Stimulated activated CD4-positive, alpha-beta T cell treated with anti-CD3 and anti-CD28 coated beads, Interleukin-15, amount 100 ng/mL, for 1 hour (primary cell): Measurements from ENCODE around the gene HTN1.
"Not testable (repeated sequence)": the region's sequence is repeated elsewhere in the genome, so short reads cannot be mapped to it uniquely, and the experiment has no call there.

Experiments
- DNase-seq, 2 donors: peaks; one replicate each; pipeline ENCODE4 v3.0.0-alpha.2; 2020; ENCODE audit warnings: low read depth in 1 of 2, low spot score in 1 of 2

Gene HTN1

GRCh38 chr4:70050138-70050537 is at the start of gene HTN1:
TSS of gene HTN1 (plus strand) at chr4:70050438. CDS start at chr4:70053077, 2,639 bp downstream.
- not testable (repeated sequence) for DNase-seq

GRCh38 chr4:70000711-70001110 is 49.5 kb upstream of the HTN1 start:
- DNase-seq: no peak

- no peak for DNase-seq
These were observed 47.7 kb upstream of the HTN1 start for GRCh38 chr4:70002507-70002906.

GRCh38 chr4:70008771-70009170 is 41.5 kb upstream of the HTN1 start:
- DNase-seq: no peak

- DNase-seq: not testable (repeated sequence)
These were observed 31.2 kb upstream of the HTN1 start for GRCh38 chr4:70019006-70019405.

GRCh38 chr4:70023218-70023617 is 27.0 kb upstream of the HTN1 start:
- no peak for DNase-seq

GRCh38 chr4:70027011-70027410 is 23.2 kb upstream of the HTN1 start:
- no peak for DNase-seq

GRCh38 chr4:70028159-70028558 is 22.1 kb upstream of the HTN1 start, which contains the start of gene HTN3:
TSS of gene HTN3 (plus strand) at chr4:70028459. CDS start at chr4:70030741, 2,282 bp downstream.
- not testable (repeated sequence) for DNase-seq

GRCh38 chr4:70037559-70037958 is 12.7 kb upstream of the HTN1 start:
- DNase-seq: not testable (repeated sequence)

GRCh38 chr4:70039928-70040327 is 10.3 kb upstream of the HTN1 start:
- DNase-seq: not testable (repeated sequence)

- DNase-seq: no peak
These were observed 8.5 kb upstream of the HTN1 start for GRCh38 chr4:70041652-70042286.

- not testable (repeated sequence) for DNase-seq
These were observed 6.3 kb downstream of the HTN1 start for GRCh38 chr4:70056534-70056933.

GRCh38 chr4:70057651-70058050 is 7.4 kb downstream of the HTN1 start:
- no peak for DNase-seq

GRCh38 chr4:70059149-70059548 is 8.9 kb downstream of the HTN1 start:
- no peak for DNase-seq

- no peak for DNase-seq
These were observed 11.8 kb downstream of the HTN1 start for GRCh38 chr4:70062000-70062399.

- no peak for DNase-seq
These were observed 30.0 kb downstream of the HTN1 start for GRCh38 chr4:70080205-70080604.

GRCh38 chr4:70099206-70099605 is 49.0 kb downstream of the HTN1 start:
- no peak for DNase-seq
